ENCODE data around the gene DNAJA4. TPM values are rescaled to one million over a fixed set of nuclear protein-coding genes. Genes with fewer than 3 reads are reported as not detected.

DNAJA4 gene
- total RNA-seq, 1 donor from 2014 or later, result 150 TPM

DNA sequence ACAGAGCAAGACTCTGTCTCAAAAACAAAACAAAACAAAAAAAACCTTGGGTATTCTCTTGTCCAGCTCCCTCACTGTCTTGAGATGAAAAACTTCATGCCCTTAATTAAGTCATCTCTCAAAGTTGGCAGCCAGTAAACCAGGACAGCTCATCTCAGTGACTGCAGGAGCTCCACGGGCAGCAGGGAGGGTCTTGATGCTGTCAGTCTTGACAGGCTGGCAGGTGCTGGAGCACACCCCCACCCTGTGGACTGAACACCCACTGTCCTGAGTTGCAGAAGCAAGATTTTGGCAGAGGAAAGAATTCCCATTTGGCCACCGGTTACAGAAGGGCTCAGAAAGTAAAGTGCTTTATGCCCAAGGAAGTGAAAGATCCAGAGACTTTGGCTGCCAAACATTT, 8.0 kb downstream of the DNAJA4 start:
- intact Hi-C loops (cut with DNase I), result no loop called here
- no peak for DNase-seq (ENCODE audit: low spot score)

DNA sequence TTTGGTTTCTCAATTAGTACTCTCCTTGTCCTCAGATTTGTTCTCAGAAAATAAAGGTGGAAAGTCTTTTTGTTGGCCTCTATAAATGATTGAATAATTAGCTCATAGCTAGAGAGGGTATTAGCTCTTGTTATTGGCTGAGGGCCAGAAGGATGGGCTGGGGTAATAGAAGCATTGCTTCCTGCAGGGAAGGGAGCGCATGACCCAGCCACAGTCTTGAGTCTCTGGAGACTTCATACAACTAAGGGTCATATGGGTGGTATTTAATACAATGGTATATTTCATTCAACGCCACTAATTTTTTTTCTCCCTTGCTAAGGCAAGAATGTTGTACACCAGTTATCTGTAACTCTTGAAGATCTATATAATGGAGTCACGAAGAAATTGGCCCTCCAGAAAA, 8.4 kb downstream of the DNAJA4 start:
- DNase-seq (ENCODE audit: low spot score), result no peak
- intact Hi-C loops (cut with DNase I), result no loop called here

DNA sequence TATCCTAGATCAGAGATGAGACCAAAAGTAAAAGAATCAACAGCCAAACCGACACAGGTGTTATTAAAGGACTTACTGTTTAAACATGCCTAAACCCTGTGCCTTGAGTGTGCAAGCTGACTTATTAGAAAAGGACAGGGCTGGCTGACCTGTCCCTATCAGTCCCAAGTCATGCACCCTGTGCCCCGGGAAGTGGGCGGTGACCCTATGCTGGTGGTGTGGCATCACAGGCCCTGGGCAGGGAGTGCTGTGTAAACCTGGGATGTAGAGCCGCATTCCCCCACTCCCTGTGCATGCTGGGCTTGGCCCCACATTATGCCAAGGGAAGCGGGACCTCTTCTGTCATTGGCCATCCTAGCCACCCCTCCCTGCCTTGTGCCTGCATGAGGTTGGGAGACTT, 10.6 kb downstream of the DNAJA4 start:
- intact Hi-C loops (cut with DNase I), result no loop called here
- DNase-seq (ENCODE audit: low spot score), result no peak

DNA sequence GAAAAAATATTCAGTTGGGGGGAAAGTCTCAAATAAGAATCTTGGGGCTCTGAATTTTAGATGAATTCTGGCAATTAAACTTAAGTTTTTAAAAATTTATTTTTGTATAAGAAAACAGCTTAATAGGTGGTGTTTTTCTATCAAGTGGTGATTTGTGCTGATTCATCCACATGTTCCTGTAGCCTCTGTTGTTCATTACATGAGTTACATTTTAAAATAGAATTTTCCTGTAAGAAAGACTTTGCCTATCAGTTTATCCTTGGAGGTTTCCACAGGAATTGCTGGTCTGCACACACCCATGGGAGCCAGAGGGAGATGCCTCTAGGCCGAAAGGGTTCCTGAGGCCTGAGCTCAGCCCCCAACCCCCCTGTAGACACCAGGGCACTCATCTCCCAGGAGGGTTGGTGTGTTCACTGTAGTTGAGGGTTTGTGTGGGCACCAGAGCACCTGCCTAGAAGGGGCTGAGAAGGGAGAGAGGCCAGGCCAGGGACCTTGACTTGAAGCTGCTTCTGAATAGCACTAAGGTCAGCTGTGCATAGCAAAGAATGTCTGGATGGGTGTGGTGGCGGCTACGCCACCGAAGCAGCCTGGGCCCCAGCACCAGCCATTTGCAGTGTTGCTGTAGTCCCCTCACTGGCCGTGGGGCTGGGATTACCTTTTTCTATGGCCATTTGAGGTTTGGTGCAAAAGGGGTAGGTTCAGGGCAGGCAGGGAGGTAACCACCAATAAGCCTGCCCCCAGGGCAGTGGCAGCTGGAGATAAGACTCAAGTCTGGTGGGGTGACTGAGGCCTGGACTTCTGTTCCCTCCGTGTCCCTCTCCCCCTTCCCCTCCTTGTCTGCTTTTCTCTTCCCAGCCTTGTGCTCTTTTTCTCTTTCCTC, 11.9 kb downstream of the DNAJA4 start:
- no peak for DNase-seq (ENCODE audit: low spot score)
- intact Hi-C loops (cut with DNase I), result no loop called here

DNA sequence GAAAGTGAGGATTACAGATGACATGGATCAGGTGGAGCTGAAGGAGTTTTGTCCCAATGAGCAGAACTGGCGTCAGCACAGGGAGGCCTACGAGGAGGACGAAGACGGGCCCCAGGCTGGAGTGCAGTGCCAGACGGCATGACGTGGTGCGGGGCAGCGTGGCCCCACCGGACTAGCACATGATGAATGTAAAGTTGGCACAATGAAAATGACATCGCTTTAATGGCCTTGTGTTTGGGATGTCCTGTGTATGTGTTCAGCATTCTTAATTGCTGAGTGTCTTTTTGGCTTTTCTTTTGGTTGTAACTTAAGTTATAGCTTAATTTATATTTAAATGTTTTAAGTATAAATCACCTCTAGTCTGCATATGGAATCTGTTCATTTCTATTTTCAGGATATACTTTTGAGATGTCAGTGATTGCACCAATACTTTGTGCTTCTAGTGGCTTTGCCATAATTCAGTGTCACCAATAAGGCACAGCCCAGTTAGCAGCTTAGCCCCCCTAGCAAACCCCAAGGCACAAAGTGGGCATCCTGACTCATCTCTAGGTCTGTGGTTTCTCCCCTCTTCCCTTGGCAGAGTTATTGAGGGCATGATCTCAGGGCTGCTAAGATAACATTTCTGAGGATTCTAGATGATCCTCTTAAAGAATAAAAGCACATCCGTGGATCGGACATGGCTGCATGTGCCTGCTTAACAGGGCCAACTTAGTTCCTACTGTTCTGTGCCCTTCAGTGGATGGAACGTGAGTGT, 16.1 kb downstream of the DNAJA4 start:
- DNase-seq (ENCODE audit: low spot score), result no peak
- intact Hi-C loops (cut with DNase I), result no loop called here

DNA sequence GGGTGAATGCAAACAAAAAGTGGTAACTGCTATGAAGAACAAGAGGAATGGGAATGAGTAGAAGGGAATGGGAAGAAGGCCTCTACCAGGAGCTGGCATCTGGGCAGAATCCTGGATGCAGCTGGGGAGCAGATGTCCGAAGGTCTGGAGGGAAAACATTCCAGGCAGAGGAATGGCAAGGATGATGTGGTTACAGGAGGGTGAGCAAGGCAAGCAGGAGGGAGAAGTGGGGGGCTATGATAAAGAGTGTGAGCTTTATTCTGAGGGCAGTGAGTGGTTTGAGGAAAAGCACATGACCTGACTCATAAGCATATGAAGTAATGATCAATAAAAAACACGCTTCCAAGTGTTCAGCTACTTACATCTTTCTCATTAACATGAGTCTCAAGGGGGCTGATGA, 18.0 kb downstream of the DNAJA4 start:
- intact Hi-C loops (cut with DNase I), result no loop called here
- no peak for DNase-seq (ENCODE audit: low spot score)

DNA sequence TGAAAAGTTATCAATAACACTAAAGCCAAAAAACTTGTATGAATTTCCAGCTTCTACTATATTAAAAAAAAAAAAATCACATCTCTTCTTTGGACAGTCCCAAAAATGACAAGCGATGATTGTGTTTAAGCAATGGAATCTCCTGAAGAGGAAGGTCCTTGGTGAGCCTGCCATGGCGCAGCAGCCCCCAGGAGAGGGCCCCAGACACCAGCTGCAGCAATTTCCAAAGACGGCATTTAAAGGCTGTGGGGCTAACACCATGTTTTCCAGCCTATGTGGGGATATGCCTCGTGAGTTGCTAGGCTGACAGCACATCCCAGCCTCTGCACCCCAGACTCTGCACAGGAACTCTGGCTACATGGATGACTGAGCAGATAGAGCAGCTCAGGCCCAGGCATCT, 20.4 kb downstream of the DNAJA4 start:
- intact Hi-C loops (cut with DNase I), result no loop called here
- DNase-seq (ENCODE audit: low spot score), result no peak

DNA sequence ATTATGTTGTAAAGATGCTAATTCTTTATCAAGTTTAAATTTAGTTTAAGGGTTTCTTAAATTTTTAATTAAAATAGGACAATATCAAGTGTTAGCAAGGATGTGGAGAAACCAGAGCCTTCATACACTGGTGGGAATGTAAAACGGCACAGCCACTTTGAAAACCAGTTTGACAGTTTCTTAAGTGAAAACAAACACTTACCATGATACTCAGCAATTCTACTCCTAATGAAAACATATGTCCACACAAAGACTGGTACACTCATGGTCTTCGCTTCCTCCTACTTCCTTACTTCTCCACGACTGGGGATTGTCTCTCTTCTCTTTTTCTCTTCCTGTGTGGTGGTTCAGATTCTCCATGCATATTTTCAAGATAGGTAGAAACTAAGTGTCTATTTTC, 25.9 kb downstream of the DNAJA4 start:
- DNase-seq (ENCODE audit: low spot score), result no peak

DNA sequence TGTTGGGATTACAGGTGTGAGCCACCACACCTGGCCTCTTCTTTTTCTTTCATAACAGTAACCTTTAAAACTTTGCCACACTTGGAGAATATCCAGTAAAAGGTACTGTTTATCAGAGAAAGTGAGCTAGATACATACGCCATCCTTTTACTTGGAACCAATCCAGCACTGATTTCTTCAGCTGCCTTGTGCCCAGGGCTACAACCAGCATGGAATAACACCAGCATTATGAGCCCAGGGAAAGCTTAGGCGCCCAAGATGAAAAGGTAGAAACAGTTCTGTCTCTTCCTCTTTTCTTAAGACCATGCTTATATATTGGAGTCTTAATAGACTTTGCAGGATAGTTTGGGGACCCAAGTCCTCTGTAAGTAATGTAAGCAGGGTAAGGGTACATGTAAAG, 26.7 kb downstream of the DNAJA4 start:
- intact Hi-C loops (cut with DNase I), result no loop called here
- DNase-seq (ENCODE audit: low spot score), result no peak

More for the DNA sequence above, 25.9 kb downstream of the DNAJA4 start:
- intact Hi-C loops (cut with DNase I), result no loop called here

DNA sequence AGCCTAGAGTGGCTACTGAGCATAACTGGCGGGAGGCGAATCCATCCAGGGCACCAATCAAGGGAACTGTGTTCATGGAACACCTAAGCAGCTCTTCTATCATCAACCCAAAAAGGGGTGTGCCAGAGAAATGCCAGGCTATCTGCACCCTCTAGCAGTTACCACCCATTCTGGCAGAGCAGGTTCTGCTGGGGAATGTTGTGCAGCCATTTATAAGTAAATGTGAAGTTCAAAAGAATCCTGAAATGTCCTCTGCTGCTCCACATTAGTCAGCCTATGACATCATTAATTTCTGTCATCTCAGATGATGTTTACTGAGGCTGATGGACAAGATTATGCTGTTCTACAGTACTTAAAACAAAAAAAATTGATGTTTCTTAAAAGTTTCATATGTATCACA, 27.3 kb downstream of the DNAJA4 start:
- intact Hi-C loops (cut with DNase I), result no loop called here
- DNase-seq (ENCODE audit: low spot score), result no peak

DNA sequence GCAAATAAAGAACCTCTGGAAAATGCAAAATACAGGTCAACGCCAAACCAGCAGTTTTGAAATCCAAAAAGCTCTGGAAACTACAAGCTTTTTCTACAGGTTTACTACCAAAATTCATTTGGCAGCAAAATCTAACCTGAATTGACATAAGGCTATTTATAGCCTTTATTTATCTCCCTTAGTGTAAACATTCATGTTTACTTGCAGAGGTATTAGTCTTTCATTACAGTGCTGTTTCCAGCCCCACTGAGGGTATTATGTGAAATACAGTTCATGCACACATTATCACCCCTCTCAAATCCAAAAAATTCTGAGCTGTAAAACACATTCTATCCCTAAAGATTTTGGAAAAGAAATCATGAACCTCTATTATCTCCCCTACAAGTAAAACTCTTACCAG, 27.9 kb downstream of the DNAJA4 start:
- DNase-seq (ENCODE audit: low spot score), result no peak
- intact Hi-C loops (cut with DNase I), result no loop called here

DNA sequence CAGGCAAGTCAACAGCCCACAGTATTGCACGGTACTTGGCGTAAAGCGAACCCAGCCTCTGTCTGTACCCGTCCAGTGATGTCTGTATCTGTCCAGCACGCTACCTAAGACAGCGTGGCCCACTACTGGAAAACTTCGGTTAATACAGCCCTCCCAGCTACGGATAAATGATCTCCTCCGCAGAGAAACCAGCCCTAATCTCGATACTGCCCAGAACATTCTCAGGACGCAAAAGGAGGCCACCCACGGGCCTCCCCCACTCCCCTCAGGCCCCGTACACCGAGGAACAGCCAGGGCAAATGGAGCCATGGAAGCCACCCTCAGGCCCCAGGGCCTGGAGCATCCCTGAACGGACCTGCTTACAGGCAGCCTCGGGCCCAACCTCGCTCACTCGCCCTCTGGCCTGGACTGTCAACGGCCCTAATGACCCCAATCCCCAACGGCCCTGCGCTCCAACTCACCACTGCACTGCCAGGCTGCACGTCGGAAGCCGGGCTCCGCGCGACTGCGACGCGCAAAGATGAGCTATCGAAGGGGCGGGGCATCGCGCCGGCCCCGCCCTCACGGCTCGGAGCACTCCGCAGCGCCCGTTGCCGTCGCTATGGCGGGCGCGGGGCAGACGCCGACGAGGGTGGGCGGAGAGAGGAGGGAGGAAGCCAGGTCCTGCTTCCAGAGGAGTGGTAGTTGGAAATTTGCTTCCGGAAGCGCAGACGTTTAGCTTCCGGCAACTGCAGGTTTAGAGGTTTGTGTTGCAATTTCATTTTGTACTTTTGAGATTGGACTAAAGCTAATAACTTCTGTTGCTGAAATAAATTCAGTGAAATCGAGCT, 35.0 kb downstream of the DNAJA4 start, which contains the start of gene SKIC8:
Gene SKIC8 (minus strand): TSS at position 509 of the 830 bp plus-strand sequence. CDS start 3,923 bp downstream, outside the sequence.
- DNase-seq (ENCODE audit: low spot score), result peak; percentile 96

DNA sequence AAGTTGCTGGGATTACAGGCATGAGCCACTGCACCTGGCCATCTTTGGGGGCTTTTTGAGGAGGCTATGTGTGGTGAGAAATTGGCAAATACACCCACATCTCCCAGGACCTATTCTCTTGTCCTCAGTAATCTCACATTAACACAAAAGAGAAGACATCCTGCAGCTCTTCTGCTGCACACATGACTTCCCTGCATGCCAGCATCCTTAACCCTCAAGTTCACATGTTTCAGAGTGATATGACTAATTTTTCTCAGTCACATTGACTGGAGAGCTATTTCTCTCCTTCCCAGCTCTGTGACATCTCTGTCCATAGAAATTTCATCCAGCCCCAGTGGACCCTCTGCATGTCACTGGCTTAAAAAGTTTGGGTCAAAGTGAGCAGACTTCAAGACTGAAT, 37.0 kb downstream of the DNAJA4 start:
- intact Hi-C loops (cut with DNase I), result no loop called here
- DNase-seq (ENCODE audit: low spot score), result no peak

More for the DNA sequence above, 35.0 kb downstream of the DNAJA4 start, which contains the start of gene SKIC8:
- intact Hi-C loops (cut with DNase I), result loop anchor here (5.0 kb wide), 1 partner anchor 138 kb away; the partner anchor contains the start of gene IREB2

DNA sequence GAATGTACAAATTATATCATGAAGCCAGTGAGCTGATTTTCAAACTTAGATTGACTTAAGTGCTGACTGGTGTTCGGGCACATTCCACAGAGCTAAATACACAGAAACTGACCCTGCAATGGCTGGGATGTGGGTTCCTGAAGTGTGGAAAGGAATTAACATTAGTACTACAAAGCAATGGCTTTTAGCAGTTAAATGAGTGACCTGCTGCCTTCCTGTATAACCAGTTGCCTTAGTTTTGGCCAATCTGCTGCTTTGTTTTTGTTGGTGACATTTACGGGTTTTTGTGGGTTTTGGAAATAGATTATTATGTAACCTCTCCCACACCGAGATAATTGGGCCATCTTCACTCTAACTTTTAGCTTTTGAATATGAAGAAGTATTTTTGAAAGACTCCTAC, 37.5 kb downstream of the DNAJA4 start:
- no peak for DNase-seq (ENCODE audit: low spot score)

DNA sequence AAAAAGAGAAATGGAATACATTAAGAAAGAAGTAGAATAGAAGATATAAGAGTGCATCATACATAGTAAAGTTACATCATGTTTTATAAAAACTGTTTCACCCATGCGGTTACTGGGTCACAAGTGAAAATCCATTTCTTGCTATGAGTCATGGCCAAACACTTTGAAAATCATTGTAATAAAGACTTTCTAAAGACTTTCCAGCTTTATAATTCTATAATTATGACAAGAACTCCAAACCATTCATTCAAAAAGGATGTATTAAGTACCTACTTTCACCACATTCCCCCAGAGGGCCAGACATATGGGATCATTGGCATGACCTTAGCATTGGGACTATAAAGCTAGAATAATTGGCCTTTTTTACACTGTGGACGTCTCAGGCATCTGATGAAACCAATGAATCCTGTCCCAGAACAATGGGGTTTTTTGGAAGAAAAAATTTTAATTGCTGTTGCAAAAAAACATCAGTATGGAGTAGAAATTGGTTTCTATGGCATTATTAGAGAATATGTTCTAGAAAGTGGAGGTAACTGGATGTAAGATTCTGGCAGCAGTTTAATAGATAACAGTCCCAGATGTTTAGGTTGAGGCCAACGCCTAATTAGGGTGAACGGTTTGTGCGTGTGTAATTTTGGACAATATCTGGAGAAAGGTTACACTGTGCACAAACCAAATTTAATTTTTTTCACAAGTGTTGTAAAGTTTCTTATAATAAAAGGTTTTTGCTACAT, 38.4 kb downstream of the DNAJA4 start:
- DNase-seq (ENCODE audit: low spot score), result no peak
- intact Hi-C loops (cut with DNase I), result no loop called here

More for the DNA sequence above, 37.5 kb downstream of the DNAJA4 start:
- intact Hi-C loops (cut with DNase I), result no loop called here

DNA sequence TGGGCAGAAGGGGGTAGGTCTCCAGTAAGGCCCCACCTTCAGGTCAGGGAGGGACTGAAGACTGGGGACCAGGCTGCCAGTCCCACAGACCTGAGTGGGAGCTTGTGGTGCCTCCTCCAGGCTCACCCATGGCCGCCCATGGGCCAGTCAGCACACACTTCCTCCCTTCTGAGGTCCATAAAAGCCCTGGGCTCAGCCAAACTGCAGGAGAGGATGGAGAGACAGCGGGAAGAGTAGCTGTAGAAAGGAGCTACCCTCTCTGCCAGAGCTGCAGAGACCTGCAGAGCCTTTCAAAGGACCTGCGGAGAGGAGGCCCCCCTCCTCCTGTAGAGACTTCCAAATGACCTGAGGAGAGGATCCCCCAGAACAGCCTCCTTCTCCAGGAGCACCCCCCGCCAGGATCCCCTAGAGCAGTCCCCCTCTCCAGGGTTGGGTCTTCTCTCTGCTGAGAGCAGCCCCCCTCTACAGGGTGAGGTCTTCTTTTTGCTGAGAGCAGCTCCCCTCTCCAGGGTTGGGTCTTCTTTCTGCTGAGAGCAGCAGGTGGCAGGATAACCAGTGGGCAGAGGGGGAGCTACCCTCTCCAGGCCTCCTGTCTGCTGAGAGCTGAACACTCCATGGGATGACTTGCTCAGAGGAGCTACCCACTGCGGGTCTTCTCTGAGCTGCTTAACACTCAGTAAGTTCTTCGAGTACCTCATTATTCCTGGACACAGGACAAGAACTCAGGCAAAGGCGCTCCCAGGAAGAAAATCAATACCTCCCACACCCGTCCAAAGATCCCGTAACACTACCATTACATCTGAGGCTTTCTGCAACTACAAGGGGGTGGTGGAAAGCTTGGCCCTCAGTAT, 40.1 kb downstream of the DNAJA4 start:
- intact Hi-C loops (cut with DNase I), result no loop called here
- DNase-seq (ENCODE audit: low spot score), result no peak

DNA sequence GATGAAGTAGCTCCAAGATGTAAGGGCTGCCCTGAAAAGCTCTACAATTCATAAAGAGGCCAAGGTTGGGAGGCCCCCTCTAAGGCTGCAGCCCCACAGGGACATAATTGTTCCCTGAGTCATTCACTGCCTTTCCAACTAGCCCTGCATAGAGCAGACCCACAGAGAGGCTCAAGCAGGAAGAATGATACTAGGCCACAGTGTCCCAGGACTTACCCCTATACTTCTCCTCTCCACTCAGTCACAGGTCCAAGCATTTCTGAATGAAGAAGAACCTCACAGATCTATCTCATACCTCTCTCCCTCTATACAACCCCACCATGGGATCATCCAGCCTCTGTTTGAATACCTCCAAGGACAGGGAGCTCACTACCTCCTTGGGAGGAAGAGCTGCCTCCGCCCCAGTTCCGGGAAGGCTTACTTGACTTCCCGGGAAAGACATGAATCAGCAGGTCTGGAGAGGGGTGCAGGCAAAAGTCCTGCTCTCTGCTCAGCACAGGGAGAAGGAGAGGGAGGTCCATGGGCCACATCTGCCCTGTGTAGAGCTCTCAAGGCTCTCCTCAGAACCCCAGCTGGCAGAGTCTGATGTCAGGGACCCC, 41.9 kb downstream of the DNAJA4 start:
- intact Hi-C loops (cut with DNase I), result no loop called here
- no peak for DNase-seq (ENCODE audit: low spot score)

DNA sequence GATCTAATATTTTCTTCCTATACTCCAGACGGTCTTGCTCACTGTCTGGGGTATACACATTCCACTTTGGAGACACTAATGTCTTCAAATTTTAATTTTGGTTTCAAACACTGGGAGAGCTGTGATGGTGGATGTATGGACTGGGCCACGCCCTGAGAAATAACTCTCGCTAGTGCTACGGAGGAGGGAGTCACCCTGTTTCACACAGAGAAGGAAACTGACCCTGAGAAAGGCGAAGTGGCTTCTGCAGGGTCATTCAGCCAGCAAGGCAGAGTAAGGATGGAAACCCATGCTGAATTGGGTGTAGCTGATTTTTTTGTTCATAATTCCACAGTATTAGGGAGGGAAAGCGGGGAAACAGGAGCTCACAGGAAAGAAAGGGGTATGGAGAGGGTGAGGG, 43.6 kb downstream of the DNAJA4 start:
- intact Hi-C loops (cut with DNase I), result loop anchor here (2.0 kb wide), 2 partner anchors 115 to 175 kb away; no protein-coding TSS in a partner anchor
- no peak for DNase-seq (ENCODE audit: low spot score)

Measured in cardiac septum (tissue), 1 donor.